ENCODE measurements around the gene NEDD9. TPM values are rescaled to one million over a fixed set of nuclear protein-coding genes. Genes with fewer than 3 reads are reported as not detected.

NEDD9 gene
- total and polyA plus RNA-seq, 2 experiments from 2014 or later = 4.4 to 13.0 TPM

GRCh38 chr6:11235062-11235461, 2.6 kb upstream of the NEDD9 start:
- TF ChIP-seq ZNF114 (CRISPR knock-in tag; IDR thresholded peaks at IDR 0.05) (no peak), NANOG (IDR thresholded peaks at IDR 0.05; ENCODE audit: borderline replicate concordance) (no peak)
- TF ChIP-seq, protein P1, sequence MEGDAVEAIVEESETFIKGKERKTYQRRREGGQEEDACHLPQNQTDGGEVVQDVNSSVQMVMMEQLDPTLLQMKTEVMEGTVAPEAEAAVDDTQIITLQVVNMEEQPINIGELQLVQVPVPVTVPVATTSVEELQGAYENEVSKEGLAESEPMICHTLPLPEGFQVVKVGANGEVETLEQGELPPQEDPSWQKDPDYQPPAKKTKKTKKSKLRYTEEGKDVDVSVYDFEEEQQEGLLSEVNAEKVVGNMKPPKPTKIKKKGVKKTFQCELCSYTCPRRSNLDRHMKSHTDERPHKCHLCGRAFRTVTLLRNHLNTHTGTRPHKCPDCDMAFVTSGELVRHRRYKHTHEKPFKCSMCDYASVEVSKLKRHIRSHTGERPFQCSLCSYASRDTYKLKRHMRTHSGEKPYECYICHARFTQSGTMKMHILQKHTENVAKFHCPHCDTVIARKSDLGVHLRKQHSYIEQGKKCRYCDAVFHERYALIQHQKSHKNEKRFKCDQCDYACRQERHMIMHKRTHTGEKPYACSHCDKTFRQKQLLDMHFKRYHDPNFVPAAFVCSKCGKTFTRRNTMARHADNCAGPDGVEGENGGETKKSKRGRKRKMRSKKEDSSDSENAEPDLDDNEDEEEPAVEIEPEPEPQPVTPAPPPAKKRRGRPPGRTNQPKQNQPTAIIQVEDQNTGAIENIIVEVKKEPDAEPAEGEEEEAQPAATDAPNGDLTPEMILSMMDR (conservative IDR thresholded peaks at IDR 0.05; ENCODE audit: low read depth in 2 of 2) = no peak
- Histone ChIP-seq H3K27ac (ENCODE audit: low read depth) (no peak overlapping the region), H3K4me3 (no peak overlapping the region), H2AFZ (no peak overlapping the region), H3K27me3 (ENCODE audit: insufficient read depth) (no peaks in the 10 kb centered on the region), H3K4me2 (no peak overlapping the region), H3K9me2 (ENCODE audit: insufficient read depth) (no peaks in the 10 kb centered on the region), H3F3A (replicated peaks; ENCODE audit: low read depth) (no peaks in the 10 kb centered on the region), H3K79me2 (replicated peaks; ENCODE audit: insufficient read depth) (peaks cover 13% of the 10 kb centered on the region), H3K4me1 (ENCODE audit: insufficient read depth) (peaks cover 32% of the 10 kb centered on the region), H4K20me1 (replicated peaks; ENCODE audit: insufficient read depth) (no peaks in the 10 kb centered on the region), H3K36me3 (ENCODE audit: insufficient read depth) (no peaks in the 10 kb centered on the region)
- no peaks in the 10 kb centered on the region for H3K36me3 Mint-ChIP-seq (ENCODE audit: low read depth)
- no peak overlapping the region for H3K4me3 Mint-ChIP-seq
- DNase-seq (ENCODE audit: low spot score) (no peak), ATAC-seq (no peak)
- peaks cover 7% of the 10 kb centered on the region for H3K27me3 Mint-ChIP-seq (ENCODE audit: insufficient read depth, low read depth, poor library complexity)
- H3K4me1 Mint-ChIP-seq = peaks cover 34% of the 10 kb centered on the region
- H3K27ac Mint-ChIP-seq = no peak overlapping the region
- no peaks in the 10 kb centered on the region for H3K9me3 Mint-ChIP-seq

DNA sequence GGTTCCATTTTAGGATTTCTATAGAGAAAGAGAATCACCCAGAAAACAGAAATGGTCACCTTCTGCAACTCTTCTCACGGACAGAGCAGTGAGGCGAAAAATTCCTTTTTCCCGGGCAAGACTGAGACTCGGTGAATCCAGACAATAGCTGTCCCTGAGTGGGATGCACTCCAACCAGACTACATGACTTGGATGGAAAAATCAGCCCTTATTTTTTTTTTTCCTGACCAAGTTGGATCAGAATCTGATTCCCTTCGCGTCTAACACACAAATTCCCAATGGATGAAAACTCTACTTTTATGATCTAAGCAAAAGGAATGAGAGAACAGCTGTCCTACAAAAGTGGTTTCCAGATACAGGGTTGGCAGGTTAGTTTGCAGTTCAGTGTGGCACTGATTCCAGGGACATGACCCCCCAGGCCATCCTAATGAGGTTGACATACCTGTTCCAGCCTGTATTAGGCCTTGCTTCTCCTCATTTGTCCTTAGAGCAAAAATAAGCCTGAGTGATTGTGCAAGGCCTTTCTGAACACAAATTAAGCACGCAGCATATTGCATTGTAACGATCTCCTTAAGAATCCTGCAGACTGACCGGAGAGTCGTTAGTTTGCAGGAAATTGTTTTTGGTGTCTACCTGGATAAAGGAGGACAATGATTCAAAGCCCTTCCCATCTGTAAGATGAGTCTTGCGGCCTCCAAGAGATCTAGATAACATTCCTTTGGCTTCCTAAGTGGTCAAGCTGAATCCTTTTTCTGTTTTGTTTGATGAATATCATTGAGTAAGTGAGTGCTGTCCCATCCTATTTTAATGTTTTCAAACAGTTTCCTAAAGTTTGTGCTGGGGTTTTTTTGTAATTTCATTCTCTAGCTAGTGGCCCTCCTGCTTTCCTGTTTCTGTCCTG, 1.5 kb upstream of the NEDD9 start:
- Histone ChIP-seq H3K4me2 (peak overlapping the region; percentile 74), H3K4me3 (peak overlapping the region; percentile 57), H3K27me3 (ENCODE audit: insufficient read depth) (no peaks in the 10 kb centered on the region), H3K4me1 (ENCODE audit: insufficient read depth) (peaks cover 41% of the 10 kb centered on the region), H4K20me1 (replicated peaks; ENCODE audit: insufficient read depth) (no peaks in the 10 kb centered on the region), H3K27ac (ENCODE audit: low read depth) (no peak overlapping the region), H3K36me3 (ENCODE audit: insufficient read depth) (no peaks in the 10 kb centered on the region), H3K9me2 (ENCODE audit: insufficient read depth) (no peaks in the 10 kb centered on the region), H3K79me2 (replicated peaks; ENCODE audit: insufficient read depth) (peaks cover 16% of the 10 kb centered on the region), H2AFZ (peak overlapping the region; percentile 34; the same call in 1 of the 2 replicates), H3F3A (replicated peaks; ENCODE audit: low read depth) (no peaks in the 10 kb centered on the region)
- no peaks in the 10 kb centered on the region for H3K9me3 Mint-ChIP-seq
- H3K27me3 Mint-ChIP-seq (ENCODE audit: insufficient read depth, low read depth, poor library complexity) = peaks cover 7% of the 10 kb centered on the region
- TF ChIP-seq CREB1 (CRISPR knock-in tag; IDR thresholded peaks at IDR 0.05; ENCODE audit: low read depth) = no peak
- TF ChIP-seq NANOG (IDR thresholded peaks at IDR 0.05; ENCODE audit: borderline replicate concordance) = no peak
- no peak for TF ChIP-seq EZH2 (IDR thresholded peaks at IDR 0.05; ENCODE audit: low read depth, unreplicated experiment)
- no peak for TF ChIP-seq ZNF331 (CRISPR knock-in tag; IDR thresholded peaks at IDR 0.05; ENCODE audit: low read depth)
- no peak for TF ChIP-seq STAT1 (IDR thresholded peaks at IDR 0.05; ENCODE audit: unreplicated experiment)
- peaks cover 44% of the 10 kb centered on the region for H3K4me1 Mint-ChIP-seq
- DNase-seq (ENCODE audit: low spot score) (no peak), ATAC-seq (no peak)
- peak overlapping the region; percentile 88 for H3K4me3 Mint-ChIP-seq
- H3K27ac Mint-ChIP-seq = no peak overlapping the region
- H3K36me3 Mint-ChIP-seq (ENCODE audit: low read depth) = no peaks in the 10 kb centered on the region

Data from GM23338 (cell line).